Stimulated activated CD8-positive, alpha-beta memory T cell treated with anti-CD3 and anti-CD28 coated beads, Interleukin-4, amount 100 ng/mL, for 1 hour (primary cell): ENCODE measurements around the gene PRKCD.

Experiments used
- DNase-seq, 2 donors: peaks; one replicate each; pipeline ENCODE4 v3.0.0-alpha.2; 2020; ENCODE audit warnings: low read depth in 2 of 2, low spot score in 1 of 2

The PRKCD gene

DNA sequence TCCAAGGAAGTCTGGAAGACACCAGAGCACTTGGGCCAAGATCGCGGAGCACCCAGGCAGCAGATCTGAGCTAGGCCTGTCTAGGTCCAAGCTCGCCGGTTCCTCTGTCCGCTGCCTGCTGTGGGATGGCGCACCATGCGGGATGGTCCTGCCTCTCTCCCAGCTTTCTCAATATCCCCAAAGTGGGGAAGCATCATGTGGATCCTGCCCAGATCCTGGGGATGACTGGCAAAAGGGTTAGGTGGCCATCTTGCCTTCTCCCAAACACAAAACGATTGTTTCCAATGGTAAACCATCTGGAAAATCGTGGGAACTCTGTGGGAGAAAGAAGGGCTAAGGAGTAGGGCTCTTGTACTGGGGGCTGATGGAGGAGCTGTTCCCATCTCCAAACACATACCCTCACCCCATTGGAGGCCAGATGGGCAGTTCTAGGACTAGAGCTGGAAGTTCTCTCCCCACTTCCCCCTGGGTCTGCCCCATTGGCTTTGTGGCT is 8.9 kb downstream of the PRKCD start:
- DNase-seq, result no peak

- DNase-seq, result no peak
Observed at GRCh38 chr3:53170325-53171063, 9.5 kb downstream of the PRKCD start.

DNA sequence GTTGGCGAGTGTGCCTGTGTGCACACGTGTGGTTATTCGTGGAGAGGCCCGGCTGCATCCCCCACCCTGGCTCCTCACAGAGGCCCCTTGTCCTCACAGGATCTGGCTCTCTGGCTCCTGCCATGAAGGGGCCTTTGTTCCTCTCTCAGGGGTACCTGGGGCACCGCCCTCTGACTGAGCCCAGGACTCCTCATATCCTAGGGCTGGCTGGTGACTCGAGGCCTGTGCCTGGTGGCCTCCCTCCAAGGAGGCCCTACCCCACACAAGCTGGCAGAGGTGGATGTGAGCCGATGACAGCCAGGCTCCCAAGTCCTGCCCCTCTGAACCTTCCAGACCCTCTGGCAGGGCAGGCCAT is 10.0 kb downstream of the PRKCD start:
- no peak for DNase-seq

DNA sequence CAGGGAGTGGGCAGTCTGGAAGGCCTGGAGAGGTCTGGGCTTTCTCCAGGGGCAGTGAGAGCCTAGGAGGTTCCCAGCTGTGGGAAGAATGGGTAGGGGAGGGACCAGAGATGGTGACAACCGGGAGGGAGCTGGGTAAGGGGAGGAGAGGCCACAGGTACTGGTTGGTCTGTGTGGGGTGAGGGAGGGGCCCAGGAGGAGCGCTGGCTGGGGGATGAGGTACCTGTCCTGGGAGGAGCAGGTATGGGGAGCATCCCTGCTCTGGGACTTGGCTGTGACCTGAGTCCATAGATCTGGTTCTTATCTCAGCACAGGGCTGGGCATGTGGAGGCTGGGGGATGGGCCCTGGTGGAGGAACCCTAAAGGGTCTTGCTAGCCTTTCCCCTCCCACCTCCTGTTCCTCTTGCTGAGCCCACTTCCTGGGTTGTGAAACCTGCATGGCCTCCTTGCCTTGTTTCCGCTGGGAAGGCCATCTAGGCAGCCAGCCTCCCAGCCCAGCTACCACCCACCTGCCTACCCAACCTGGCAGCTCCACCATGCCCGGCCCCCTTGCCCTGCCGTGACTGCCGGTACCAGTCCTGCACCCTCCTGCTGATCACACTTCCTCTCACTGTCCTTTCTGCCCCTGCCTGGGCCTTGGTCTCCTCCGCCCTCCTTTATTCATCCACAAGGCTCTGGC is 11.0 kb downstream of the PRKCD start:
- no peak for DNase-seq

DNA sequence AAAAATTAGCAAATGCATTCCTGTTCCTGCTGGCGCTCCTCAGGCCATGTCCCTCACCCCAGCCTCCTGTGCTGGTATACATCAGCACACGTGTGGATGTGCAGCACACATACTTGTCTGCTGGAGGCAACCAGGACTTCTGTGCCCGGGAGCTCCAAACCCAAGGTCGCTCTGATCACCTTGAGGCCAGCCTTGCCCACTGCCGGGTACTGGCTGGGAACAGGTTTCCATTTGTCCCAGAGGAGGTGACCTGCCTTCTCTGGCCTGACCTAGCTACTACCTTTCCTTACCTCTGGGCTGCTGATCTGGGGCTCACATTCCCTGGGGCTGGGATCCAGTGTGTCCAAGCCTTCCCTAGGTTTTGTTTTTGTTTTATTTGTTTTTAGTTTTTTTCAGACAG is 12.1 kb downstream of the PRKCD start:
- DNase-seq, result no peak

GRCh38 chr3:53174346-53175250 is 13.6 kb downstream of the PRKCD start:
- no peak for DNase-seq

DNA sequence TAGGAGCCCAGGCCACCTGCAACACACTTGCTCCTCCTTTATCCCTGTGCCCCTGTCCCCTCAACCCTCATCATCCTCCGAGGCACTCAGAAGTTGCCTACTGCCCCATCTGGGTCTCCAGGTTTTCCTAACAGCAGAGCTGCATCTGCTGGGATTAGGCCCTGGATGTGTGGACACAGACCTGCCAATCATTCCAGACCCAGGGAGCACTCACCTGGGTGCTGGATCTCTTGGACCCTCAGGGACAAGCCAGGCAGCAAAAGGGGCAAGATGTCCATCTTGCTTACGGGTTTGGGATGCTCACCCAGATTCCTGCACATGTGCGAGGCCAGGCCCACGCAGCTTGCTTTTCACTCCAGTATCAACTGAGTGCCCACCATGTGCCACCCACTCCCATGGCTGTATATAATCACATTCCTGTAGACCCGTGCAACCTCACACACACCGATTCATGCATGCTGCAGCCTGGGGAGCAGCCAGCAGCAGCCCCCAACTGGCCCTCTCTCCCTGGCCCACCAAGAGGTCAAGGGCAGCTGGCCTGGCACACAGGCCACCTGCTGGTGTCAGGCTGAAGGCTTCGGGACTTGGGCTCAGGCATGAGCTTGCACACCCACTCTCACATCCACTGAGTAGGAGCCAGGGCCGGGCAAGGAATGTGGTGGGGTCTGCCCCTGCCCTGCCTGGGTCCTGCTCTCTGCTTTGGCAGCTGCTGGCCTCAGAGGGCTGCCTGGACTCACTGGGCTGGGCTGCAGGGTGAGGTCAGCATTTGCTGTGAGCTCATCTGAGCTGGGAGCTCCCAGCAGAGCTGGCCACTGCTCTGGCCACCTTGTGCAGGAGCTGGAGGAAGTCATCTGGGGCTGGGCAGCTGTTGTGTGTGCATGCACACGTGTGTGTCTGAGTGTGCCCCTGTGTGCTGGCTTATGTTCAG is 14.9 kb downstream of the PRKCD start:
- DNase-seq, result no peak

DNA sequence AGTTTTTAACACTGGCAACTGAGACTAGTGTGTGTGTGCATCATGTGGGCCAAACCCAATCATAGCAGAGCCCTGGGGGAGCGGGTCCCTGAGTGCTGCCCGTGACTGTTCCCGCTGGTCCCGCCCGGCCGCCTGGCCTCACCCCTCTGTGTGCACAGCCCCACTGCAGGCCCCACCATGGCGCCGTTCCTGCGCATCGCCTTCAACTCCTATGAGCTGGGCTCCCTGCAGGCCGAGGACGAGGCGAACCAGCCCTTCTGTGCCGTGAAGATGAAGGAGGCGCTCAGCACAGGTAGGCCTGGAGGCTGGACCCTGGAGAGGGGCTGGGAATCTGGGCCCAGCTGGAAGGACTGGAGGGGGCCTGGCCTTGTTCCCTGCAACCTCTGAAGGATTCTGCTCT is 17.2 kb downstream of the PRKCD start:
- no peak for DNase-seq

DNA sequence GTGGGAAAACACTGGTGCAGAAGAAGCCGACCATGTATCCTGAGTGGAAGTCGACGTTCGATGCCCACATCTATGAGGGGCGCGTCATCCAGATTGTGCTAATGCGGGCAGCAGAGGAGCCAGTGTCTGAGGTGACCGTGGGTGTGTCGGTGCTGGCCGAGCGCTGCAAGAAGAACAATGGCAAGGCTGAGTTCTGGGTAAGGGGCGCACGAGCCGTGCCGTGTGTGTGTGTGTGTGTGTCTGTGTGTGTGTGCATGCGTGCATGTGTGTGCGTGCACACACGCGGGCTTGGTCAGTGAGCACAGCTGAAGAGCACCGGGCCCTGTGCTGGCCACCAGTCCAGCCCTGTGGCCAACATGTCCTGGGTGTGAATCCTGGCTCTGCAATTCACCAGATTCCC is 18.6 kb downstream of the PRKCD start:
- no peak for DNase-seq

GRCh38 chr3:53180305-53181023 is 19.5 kb downstream of the PRKCD start:
- DNase-seq, result no peak

GRCh38 chr3:53181024-53181371 is 20.0 kb downstream of the PRKCD start:
- DNase-seq, result no peak

DNA sequence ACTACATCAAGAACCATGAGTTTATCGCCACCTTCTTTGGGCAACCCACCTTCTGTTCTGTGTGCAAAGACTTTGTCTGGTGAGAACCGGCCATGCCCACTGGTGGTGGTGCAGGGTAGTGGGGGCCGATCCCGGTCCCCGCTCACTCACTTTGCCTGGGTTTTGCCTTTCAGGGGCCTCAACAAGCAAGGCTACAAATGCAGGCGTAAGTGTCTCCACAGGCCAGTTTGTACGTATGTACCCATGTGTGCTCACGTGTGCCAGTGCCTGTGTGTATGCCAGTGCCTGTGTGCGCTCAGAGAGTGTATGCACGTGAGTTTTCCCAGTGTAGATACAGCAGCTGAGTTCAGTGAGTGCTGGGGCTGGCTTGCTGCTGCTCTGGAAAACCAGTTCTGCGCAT is 20.5 kb downstream of the PRKCD start:
- DNase-seq, result no peak

GRCh38 chr3:53182764-53183355 is 21.9 kb downstream of the PRKCD start:
- no peak for DNase-seq

DNA sequence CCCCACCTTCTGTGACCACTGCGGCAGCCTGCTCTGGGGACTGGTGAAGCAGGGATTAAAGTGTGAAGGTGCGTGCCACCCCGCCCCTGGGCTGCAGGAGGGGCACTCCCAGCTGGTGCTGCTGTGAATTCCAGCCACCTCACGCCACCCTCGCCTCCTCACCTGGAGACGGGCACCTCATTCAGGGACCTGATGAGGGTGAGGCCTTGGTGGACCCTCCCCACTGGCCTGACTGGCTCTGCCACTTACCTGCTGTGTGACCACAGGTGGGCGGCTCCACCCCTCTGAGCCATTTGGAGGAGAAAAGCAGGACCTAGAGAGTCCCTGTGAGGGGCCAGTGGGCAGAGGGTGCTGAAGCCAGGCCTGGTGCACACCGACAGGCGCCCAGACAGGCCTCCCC is 22.5 kb downstream of the PRKCD start:
- no peak for DNase-seq

DNA sequence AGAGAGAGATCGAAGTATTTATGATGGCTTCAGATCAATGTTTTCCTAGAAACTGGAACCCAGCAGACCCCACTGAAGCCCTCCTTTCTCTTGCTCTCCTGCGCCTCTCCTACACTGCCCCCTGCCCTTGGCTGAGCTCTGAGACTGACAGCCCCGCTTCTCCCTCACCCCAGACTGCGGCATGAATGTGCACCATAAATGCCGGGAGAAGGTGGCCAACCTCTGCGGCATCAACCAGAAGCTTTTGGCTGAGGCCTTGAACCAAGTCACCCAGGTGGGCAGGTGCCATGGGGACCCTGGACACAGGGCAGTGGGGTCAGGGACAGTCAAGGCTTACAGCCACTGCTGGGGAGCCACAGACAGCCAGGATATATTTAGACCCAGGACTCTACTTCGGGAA is 23.7 kb downstream of the PRKCD start:
- DNase-seq, result no peak

DNA sequence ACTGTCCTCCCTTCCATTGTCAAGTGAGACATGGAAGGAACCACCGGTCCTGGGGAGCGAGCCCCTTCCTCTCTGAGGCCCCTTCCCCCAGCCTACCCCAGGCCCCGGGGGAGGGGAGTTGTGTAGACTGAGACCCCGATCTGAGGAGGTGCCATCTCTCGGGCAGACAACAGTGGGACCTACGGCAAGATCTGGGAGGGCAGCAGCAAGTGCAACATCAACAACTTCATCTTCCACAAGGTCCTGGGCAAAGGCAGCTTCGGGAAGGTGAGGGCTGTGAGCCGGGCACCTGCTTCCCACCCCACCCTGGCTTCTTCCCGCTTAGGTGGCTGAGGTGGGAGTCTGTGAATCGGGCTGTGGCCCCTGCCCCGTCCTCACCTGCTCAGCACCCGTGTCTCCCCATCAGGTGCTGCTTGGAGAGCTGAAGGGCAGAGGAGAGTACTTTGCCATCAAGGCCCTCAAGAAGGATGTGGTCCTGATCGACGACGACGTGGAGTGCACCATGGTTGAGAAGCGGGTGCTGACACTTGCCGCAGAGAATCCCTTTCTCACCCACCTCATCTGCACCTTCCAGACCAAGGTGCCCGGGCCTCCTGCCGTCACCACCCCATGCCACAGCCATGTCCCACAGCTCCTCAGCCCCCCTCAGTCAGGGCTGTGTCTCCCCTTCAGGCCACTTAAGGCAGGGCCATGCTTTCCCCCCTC is 24.9 kb downstream of the PRKCD start:
- DNase-seq, result no peak

- DNase-seq, result no peak
Observed at GRCh38 chr3:53186726-53187125, 25.7 kb downstream of the PRKCD start.

DNA sequence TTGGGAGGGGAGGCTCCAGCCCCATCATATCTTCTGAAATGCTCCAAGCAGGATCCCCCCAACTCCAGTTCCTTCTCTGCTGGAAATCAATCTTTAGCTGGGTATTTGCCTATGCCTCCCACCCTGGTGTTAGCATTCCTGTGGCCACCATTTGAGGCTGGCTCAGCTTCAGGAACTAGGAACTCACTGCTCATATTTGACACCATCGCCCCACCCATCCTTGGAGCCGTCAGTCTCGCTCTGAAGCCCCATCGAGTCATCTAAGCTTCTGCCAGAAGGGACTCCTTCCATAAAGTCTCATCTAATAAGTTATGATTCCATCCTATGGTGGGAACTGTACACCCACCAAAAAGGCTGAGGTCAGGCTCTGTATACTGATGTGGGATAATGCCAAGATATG is 26.4 kb downstream of the PRKCD start:
- DNase-seq, result no peak

DNA sequence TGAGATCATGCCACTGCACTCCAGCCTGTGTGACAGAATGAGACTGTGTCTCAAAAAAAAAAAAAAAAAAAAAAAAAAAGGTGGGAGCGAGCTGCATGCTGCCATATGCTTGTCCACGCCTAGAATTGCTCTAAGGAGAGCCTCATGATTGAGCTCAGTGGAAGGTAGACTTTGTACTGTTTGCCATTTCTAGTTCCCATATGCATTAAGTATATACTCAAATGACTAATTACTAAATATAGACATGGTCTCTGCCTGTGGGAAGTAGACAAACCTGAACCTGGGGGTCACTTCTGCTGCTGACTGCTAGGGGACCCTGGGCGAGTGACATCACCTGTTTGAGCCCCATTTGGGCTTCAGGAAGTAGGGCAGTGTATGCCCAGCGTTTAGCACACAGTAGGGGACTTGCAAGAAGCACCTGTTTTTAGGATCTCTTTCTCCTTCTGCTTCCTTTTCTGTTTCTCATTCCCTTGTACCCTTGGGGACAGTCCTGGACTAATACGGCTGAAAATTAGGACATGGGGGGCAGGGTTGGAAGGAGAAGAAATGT is 27.2 kb downstream of the PRKCD start:
- DNase-seq, result no peak
